ENCODE measurements around the gene ACAA1.

GRCh38 chr3:38150780-38151528 is 14.0 kb upstream of the ACAA1 start:
- TF ChIP-seq CTCF (conservative IDR thresholded peaks at IDR 0.05), result no peak
- TF ChIP-seq EZH2 (IDR thresholded peaks at IDR 0.05; ENCODE audit: low read depth), result no peak
